22Rv1 (cell line): ENCODE measurements around the gene MED27.

Experiments
- ZFX ChIP-seq: fragments of 450-650 bp; IDR thresholded peaks from 2 replicates; pipeline ENCODE4 v1.6.1; 2017; ENCODE audit warnings: antibody characterized with exemption, borderline replicate concordance
- TF ChIP-seq, protein P1 (sequence below): fragments of 450-650 bp; IDR thresholded peaks from 2 replicates; pipeline ENCODE4 v1.5.1; 2017; ENCODE audit warnings: mild to moderate bottlenecking

DNA sequence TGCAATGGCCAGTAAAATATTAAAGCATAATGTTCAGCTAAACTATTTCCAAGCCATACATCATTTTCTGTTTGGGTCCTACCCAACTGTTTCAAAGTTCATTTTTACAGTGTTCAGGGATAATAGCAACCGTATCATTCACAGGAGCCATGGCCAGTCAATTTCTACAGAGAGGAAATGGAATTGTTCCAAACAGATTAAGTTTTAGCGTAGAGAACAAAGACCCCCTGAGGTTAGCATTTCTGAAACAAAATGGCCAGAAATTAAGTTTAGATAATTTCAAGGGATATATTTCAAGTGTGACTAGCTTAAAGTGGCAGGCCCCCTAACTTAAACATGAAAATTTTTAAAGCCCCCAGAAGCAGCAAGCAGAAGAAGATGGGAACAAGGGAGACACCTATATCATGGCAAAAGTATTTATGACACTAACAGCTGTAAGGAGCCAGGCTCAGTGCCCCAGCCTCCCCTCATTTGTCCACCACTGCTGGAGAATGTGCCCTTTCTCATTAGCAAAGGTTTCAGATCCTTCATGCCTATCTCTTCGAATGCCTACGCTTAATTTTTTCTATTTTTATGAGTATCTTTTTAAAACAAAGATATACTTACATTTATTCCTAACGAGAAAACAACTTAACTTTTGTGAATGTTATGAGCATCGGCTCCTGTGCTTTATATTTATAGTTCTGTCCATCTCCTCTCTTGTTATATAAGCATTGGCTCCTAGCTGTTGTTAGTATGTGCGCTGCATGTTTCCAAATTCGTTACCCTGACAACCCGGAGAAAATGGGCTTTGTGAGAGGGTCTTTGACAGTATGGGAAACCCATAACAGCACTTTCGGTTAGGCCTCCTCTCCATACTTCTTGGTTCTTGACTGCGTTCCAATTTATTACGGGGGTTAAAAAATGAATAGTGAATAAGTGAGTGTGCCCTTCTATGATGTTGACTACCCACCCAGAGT is 116.3 kb downstream of the MED27 start:
- TF ChIP-seq, protein P1, sequence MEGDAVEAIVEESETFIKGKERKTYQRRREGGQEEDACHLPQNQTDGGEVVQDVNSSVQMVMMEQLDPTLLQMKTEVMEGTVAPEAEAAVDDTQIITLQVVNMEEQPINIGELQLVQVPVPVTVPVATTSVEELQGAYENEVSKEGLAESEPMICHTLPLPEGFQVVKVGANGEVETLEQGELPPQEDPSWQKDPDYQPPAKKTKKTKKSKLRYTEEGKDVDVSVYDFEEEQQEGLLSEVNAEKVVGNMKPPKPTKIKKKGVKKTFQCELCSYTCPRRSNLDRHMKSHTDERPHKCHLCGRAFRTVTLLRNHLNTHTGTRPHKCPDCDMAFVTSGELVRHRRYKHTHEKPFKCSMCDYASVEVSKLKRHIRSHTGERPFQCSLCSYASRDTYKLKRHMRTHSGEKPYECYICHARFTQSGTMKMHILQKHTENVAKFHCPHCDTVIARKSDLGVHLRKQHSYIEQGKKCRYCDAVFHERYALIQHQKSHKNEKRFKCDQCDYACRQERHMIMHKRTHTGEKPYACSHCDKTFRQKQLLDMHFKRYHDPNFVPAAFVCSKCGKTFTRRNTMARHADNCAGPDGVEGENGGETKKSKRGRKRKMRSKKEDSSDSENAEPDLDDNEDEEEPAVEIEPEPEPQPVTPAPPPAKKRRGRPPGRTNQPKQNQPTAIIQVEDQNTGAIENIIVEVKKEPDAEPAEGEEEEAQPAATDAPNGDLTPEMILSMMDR = no peak
- TF ChIP-seq ZFX = no peak
